IMR-90 (cell line): ENCODE data around the gene CBX6. TPM values are rescaled to one million over a fixed set of nuclear protein-coding genes. Genes with fewer than 3 reads are reported as not detected.

ENCODE experiments used
- ATAC-seq: fragments of 200-7000 bp; cut with Tn5 transposase; 2 replicates; pipeline ENCODE4 v1.9.1; 2020; ENCODE audit warnings: low read depth, mild to moderate bottlenecking, moderate library complexity
- BruUV-seq: library from RNA; stranded (reverse); fragments of 400-500 nt; replicated peaks from 2 replicates; lab custom pipeline; 2021; lab: Mats Ljungman, UMichigan
- CTCF ChIA-PET: fragments of 300-600 bp; formaldehyde crosslinking; extraction: SDS; loops from one replicate; lab custom pipeline; 2021; ENCODE audit warnings: antibody characterized with exemption; lab: Yijun Ruan, JAX
- POLR2A ChIA-PET: fragments of 300-600 bp; sonication (Branson Sonifier 250); formaldehyde crosslinking; loops from one replicate; lab custom pipeline; 2022; ENCODE audit warnings: antibody characterized with exemption; ENCODE audit not compliant: unreplicated experiment; lab: Charles Lee
- DNase-seq: peaks from one replicate; pipeline ENCODE4 v3.0.0; 2013
- H2AFZ ChIP-seq: replicated peaks from 2 replicates; pipeline ENCODE3; 2013; ENCODE audit warnings: low read length, mild to moderate bottlenecking; ENCODE audit not compliant: poor library complexity
- H2AK5ac ChIP-seq: 2 replicates; pipeline ENCODE4 v1.6.1; 2013; ENCODE audit warnings: low read depth, low read length, inconsistent platforms
- H2AK9ac ChIP-seq: replicated peaks from 2 replicates; pipeline ENCODE3; 2013; ENCODE audit warnings: mild to moderate bottlenecking, low read depth, low read length, moderate library complexity; ENCODE audit not compliant: poor library complexity
- H2BK120ac ChIP-seq: 2 replicates; pipeline ENCODE4 v1.6.1; 2013; ENCODE audit warnings: low read depth, low read length, inconsistent platforms
- H2BK15ac ChIP-seq: 3 replicates; pipeline ENCODE4 v1.6.1; 2013; ENCODE audit warnings: low read depth, low read length, inconsistent platforms
- H2BK20ac ChIP-seq: 2 replicates; pipeline ENCODE4 v1.6.1; 2013; ENCODE audit warnings: low read depth, mild to moderate bottlenecking, inconsistent platforms, low read length, moderate library complexity
- H2BK5ac ChIP-seq: 2 replicates; pipeline ENCODE4 v1.6.1; 2013; ENCODE audit warnings: mild to moderate bottlenecking, low read depth, low read length, inconsistent platforms; ENCODE audit not compliant: poor library complexity, severe bottlenecking
- H3K14ac ChIP-seq: replicated peaks from 2 replicates; pipeline ENCODE4 v1.6.1; 2013; ENCODE audit warnings: low read depth, low read length, inconsistent platforms
- H3K18ac ChIP-seq: 2 replicates; pipeline ENCODE4 v1.6.1; 2013; ENCODE audit warnings: low read depth, low read length, control low read depth
- H3K23ac ChIP-seq: 2 replicates; pipeline ENCODE4 v1.6.1; 2013; ENCODE audit warnings: low read depth, low read length, inconsistent platforms
- H3K27ac ChIP-seq: 2 replicates; pipeline ENCODE4 v1.5.1; 2013; ENCODE audit warnings: mild to moderate bottlenecking, control low read depth, low read length; ENCODE audit not compliant: insufficient read depth
- H3K27me3 ChIP-seq: 2 replicates; pipeline ENCODE4 v1.6.1; 2013; ENCODE audit warnings: low read length; ENCODE audit not compliant: control insufficient read depth, insufficient read depth
- H3K36me3 ChIP-seq: 2 replicates; pipeline ENCODE4 v1.6.1; 2013; ENCODE audit warnings: low read length, mixed read lengths; ENCODE audit not compliant: control insufficient read depth, insufficient read depth
- H3K4ac ChIP-seq: 2 replicates; pipeline ENCODE4 v1.6.1; 2013; ENCODE audit warnings: low read depth, low read length, inconsistent platforms
- H3K4me1 ChIP-seq: 2 replicates; pipeline ENCODE4 v1.6.1; 2013; ENCODE audit warnings: low read length, mixed read lengths; ENCODE audit not compliant: control insufficient read depth, insufficient read depth
- H3K4me2 ChIP-seq: 2 replicates; pipeline ENCODE4 v1.6.1; 2013; ENCODE audit warnings: low read depth, mild to moderate bottlenecking, control low read depth, low read length, moderate library complexity
- H3K4me3 ChIP-seq: 2 replicates; pipeline ENCODE4 v1.5.1; 2013; ENCODE audit warnings: low read depth, mild to moderate bottlenecking, control low read depth, low read length, moderate library complexity; ENCODE audit not compliant: insufficient read depth
- H3K56ac ChIP-seq: 2 replicates; pipeline ENCODE4 v1.6.1; 2013; ENCODE audit warnings: low read length, inconsistent platforms; ENCODE audit not compliant: insufficient read depth; ENCODE audit errors: extremely low read depth
- H3K79me1 ChIP-seq, 2 experiments: 2 replicates each; pipeline ENCODE4 v1.6.1; 2013; ENCODE audit warnings: low read length in 2 of 2, inconsistent platforms in 1 of 2, low read depth in 1 of 2
- H3K9ac ChIP-seq: 2 replicates; pipeline ENCODE4 v1.6.1; 2013; ENCODE audit warnings: low read depth, low read length, control low read depth
- H3K9me1 ChIP-seq: 2 replicates; pipeline ENCODE4 v1.6.1; 2013; ENCODE audit warnings: low read length, inconsistent platforms; ENCODE audit not compliant: insufficient read depth
- H3K9me3 ChIP-seq: 2 replicates; pipeline ENCODE4 v1.6.1; 2013; ENCODE audit warnings: low read length; ENCODE audit not compliant: control insufficient read depth, insufficient read depth
- H4K20me1 ChIP-seq: 2 replicates; pipeline ENCODE4 v1.6.1; 2013; ENCODE audit warnings: low read length, inconsistent platforms; ENCODE audit not compliant: insufficient read depth
- H4K5ac ChIP-seq: 2 replicates; pipeline ENCODE4 v1.6.1; 2013; ENCODE audit warnings: mild to moderate bottlenecking, low read depth, low read length, control low read depth
- H4K8ac ChIP-seq, 2 experiments: 2 replicates each; pipeline ENCODE4 v1.6.1; 2013; ENCODE audit warnings: low read depth in 2 of 2, low read length in 2 of 2, control low read depth in 1 of 2, inconsistent platforms in 1 of 2
- H4K91ac ChIP-seq: 2 replicates; pipeline ENCODE4 v1.6.1; 2013; ENCODE audit warnings: low read depth, low read length, inconsistent platforms; ENCODE audit not compliant: insufficient read depth
- CEBPB ChIP-seq: IDR thresholded peaks from 2 replicates; pipeline ENCODE4 v1.6.1; 2012; ENCODE audit warnings: low read depth, low read length, improper control_type of control experiment
- CHD1 ChIP-seq: IDR thresholded peaks from 2 replicates; pipeline ENCODE4 v1.6.1; 2012; ENCODE audit warnings: low read depth, low read length, improper control_type of control experiment
- MAFK ChIP-seq: IDR thresholded peaks from 2 replicates; pipeline ENCODE4 v1.6.1; 2012; ENCODE audit warnings: low read depth, low read length, improper control_type of control experiment
- MAZ ChIP-seq: IDR thresholded peaks from 2 replicates; pipeline ENCODE4 v1.6.1; 2012; ENCODE audit warnings: low read depth, mild to moderate bottlenecking, low read length, improper control_type of control experiment, moderate library complexity, borderline replicate concordance
- MXI1 ChIP-seq: IDR thresholded peaks from 2 replicates; pipeline ENCODE4 v1.6.1; 2012; ENCODE audit warnings: low read depth, mild to moderate bottlenecking, low read length, moderate library complexity, borderline replicate concordance
- NFE2L2 ChIP-seq: fragments of 150-350 bp; IDR thresholded peaks from 2 replicates; pipeline ENCODE4 v1.6.1; 2016; ENCODE audit warnings: low read depth, mild to moderate bottlenecking, low read length
- POLR2A ChIP-seq: IDR thresholded peaks from 2 replicates; pipeline ENCODE4 v1.6.1; 2012; ENCODE audit warnings: mild to moderate bottlenecking, low read depth, low read length
- RAD21 ChIP-seq: IDR thresholded peaks from 2 replicates; pipeline ENCODE4 v1.6.1; 2012; ENCODE audit warnings: low read length, improper control_type of control experiment
- SMC3 ChIP-seq: fragments of 150-350 bp; IDR thresholded peaks from 2 replicates; pipeline ENCODE4 v1.6.1; 2016; ENCODE audit warnings: low read depth, mild to moderate bottlenecking, antibody characterized with exemption, low read length, moderate library complexity
- WGBS, 2 experiments: methylation state at CpG; one replicate each; pipeline versions ENCODE4 v1.1.5 to v1.1.7; 2013; ENCODE audit warnings: missing lambda C conversion rate in 2 of 2; ENCODE audit not compliant: insufficient read length in 1 of 2; ENCODE audit errors: extremely low coverage in 2 of 2; 5-methylcytosine and 5-hydroxymethylcytosine counted together
- dilution Hi-C: fragments of 300-500 bp; cut with HindIII; formaldehyde crosslinking; loops from one replicate; pipeline ENCODE4 v1.14.3; 2018; ENCODE audit warnings: low sequenced_read_pairs; ENCODE audit not compliant: unreplicated experiment
- in situ Hi-C: fragments of 300-500 bp; cut with MboI; formaldehyde crosslinking; loops from 3 replicates; pipeline ENCODE4 v1.14.3; 2019; ENCODE audit warnings: low sequenced_read_pairs, inconsistent platforms, mixed read lengths
- intact Hi-C: fragments of 100-400 bp; cut with micrococcal nuclease; formaldehyde crosslinking; loops from 2 replicates; pipeline ENCODE4 v1.10.0; 2022
- polyA plus RNA-seq, 3 experiments: library from polyadenylated mRNA; depleted of rRNA; stranded (reverse); fragments of >200 nt; gene quantifications; 2 replicates each; pipeline ENCODE4 v1.2.3, GENCODE V29; 2012; ENCODE audit warnings: low replicate concordance in 1 of 3
- total RNA-seq: library from RNA; depleted of rRNA; stranded (reverse); fragments of >200 nt; gene quantifications from 2 replicates; pipeline ENCODE4 v1.2.3, GENCODE V29; 2012
- TF ChIP-seq, protein P1 (sequence below): fragments of 150-350 bp; IDR thresholded peaks from 2 replicates; pipeline ENCODE4 v1.6.1; 2016; ENCODE audit warnings: low read depth, mild to moderate bottlenecking, low read length, moderate library complexity, borderline replicate concordance
- TF ChIP-seq, protein P2 (sequence below): conservative IDR thresholded peaks from 2 replicates; pipeline ENCODE4 v1.5.1; 2012; ENCODE audit warnings: mild to moderate bottlenecking, low read depth, low read length, improper control_type of control experiment
- TF ChIP-seq, protein P3 (sequence below): fragments of 150-350 bp; IDR thresholded peaks from 2 replicates; pipeline ENCODE4 v1.6.1; 2017; ENCODE audit warnings: mild to moderate bottlenecking, antibody characterized with exemption, low read length, low read depth

The CBX6 gene
- total and polyA plus RNA-seq, 2 of the 4 experiments (the other 2 are of a cell fraction), result 15.2 to 19.0 TPM

DNA sequence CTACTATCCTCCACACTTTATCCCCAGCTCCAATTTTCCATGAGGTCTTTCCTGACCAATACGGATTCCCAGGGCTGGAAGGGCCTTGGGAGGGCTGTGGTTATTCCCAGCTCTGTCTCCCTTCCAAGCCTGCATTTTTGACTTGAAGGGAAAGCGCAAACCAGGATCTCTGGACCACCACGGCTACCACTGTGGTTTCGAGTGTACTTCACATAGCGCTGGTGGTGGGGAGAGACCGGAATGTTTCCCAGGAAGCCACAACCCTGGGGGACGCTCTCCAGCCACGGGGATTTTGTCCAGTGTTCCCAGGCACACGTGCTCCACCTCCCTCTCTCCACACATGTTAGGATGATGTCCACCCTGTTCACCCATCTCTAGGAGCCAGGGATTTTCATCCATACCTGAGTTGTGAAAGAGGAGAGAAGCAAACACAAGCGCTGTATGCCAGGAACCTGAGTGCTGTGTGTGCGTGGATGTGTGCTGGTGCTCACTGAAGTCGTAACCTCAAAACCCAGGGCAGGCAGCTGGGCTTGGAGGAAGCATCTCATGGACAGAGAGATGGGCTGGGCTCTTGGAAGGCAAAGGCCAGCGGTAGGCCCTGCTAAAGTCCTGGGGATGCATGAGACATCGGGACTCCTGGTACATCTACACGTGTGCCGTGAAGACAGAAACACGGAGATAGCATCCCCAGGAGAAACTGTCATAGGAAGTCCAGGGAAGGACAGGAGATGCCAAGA lies 26.8 kb downstream of the CBX6 start:
- intact Hi-C loops, result no loop called here

More for the DNA sequence above, 26.8 kb downstream of the CBX6 start:
- Histone ChIP-seq H2AK9ac (peak overlapping the region; percentile 23), H3K4me3 (no peak overlapping the region), H2BK15ac (no peak overlapping the region), H4K91ac (no peak overlapping the region), H3K14ac (no peak overlapping the region), H2AFZ (peak overlapping the region; percentile 34), H2AK5ac (no peak overlapping the region), H3K9ac (no peak overlapping the region), H4K20me1 (no peaks in the 10 kb centered on the region), H3K18ac (no peak overlapping the region), H4K8ac (no peak overlapping the region), H3K9me1 (no peaks in the 10 kb centered on the region), H4K5ac (no peak overlapping the region), H3K27me3 (peaks cover 31% of the 10 kb centered on the region), H3K23ac (no peak overlapping the region), H3K9me3 (no peaks in the 10 kb centered on the region), H3K4ac (no peak overlapping the region), H2BK5ac (no peak overlapping the region), H3K4me1 (no peaks in the 10 kb centered on the region), H3K56ac (no peak overlapping the region), H3K4me2 (no peak overlapping the region), H2BK20ac (no peak overlapping the region), H3K79me1 (no peaks in the 10 kb centered on the region), H3K27ac (no peak overlapping the region), H3K36me3 (no peaks in the 10 kb centered on the region), H2BK120ac (no peak overlapping the region)
- no peak for ATAC-seq
- WGBS, 2 experiments, result 82% methylated on average over 6 of the region's 17 CpGs; no CpG with 5 or more reads in 1 of the 2 experiments
- BruUV-seq, result no TSS peak
- DNase-seq, result no peak
- CTCF ChIA-PET, result no interaction called here
- POLR2A ChIA-PET, result no interaction called here
- TF ChIP-seq MXI1, result no peak
- no peak for TF ChIP-seq POLR2A
- TF ChIP-seq NFE2L2, result no peak
- TF ChIP-seq CHD1, result no peak
- no peak for TF ChIP-seq RAD21
- TF ChIP-seq, protein P1, sequence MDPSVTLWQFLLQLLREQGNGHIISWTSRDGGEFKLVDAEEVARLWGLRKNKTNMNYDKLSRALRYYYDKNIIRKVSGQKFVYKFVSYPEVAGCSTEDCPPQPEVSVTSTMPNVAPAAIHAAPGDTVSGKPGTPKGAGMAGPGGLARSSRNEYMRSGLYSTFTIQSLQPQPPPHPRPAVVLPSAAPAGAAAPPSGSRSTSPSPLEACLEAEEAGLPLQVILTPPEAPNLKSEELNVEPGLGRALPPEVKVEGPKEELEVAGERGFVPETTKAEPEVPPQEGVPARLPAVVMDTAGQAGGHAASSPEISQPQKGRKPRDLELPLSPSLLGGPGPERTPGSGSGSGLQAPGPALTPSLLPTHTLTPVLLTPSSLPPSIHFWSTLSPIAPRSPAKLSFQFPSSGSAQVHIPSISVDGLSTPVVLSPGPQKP, result no peak
- TF ChIP-seq SMC3, result no peak
- TF ChIP-seq MAFK, result no peak
- TF ChIP-seq, protein P2, sequence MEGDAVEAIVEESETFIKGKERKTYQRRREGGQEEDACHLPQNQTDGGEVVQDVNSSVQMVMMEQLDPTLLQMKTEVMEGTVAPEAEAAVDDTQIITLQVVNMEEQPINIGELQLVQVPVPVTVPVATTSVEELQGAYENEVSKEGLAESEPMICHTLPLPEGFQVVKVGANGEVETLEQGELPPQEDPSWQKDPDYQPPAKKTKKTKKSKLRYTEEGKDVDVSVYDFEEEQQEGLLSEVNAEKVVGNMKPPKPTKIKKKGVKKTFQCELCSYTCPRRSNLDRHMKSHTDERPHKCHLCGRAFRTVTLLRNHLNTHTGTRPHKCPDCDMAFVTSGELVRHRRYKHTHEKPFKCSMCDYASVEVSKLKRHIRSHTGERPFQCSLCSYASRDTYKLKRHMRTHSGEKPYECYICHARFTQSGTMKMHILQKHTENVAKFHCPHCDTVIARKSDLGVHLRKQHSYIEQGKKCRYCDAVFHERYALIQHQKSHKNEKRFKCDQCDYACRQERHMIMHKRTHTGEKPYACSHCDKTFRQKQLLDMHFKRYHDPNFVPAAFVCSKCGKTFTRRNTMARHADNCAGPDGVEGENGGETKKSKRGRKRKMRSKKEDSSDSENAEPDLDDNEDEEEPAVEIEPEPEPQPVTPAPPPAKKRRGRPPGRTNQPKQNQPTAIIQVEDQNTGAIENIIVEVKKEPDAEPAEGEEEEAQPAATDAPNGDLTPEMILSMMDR, result no peak
- TF ChIP-seq MAZ, result no peak
- TF ChIP-seq, protein P3, sequence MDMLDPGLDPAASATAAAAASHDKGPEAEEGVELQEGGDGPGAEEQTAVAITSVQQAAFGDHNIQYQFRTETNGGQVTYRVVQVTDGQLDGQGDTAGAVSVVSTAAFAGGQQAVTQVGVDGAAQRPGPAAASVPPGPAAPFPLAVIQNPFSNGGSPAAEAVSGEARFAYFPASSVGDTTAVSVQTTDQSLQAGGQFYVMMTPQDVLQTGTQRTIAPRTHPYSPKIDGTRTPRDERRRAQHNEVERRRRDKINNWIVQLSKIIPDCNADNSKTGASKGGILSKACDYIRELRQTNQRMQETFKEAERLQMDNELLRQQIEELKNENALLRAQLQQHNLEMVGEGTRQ, result no peak
- TF ChIP-seq CEBPB, result no peak
- in situ Hi-C loops (no loop called here), dilution Hi-C loops (no loop called here)
